Inflammatory macrophage (primary cell): ENCODE data around the gene ZKSCAN5.
"Not testable (repeated sequence)": the region's sequence is repeated elsewhere in the genome, so short reads cannot be mapped to it uniquely, and the experiment has no call there.

ENCODE experiments used
- DNase-seq, 2 donors: peaks; one replicate each; pipeline ENCODE4 v3.0.0-alpha.2; 2020 to 2022

The ZKSCAN5 gene

GRCh38 chr7:99554939-99555338, 50.5 kb downstream of the ZKSCAN5 start:
- peak in 1 of 2 donors; percentile 54 for DNase-seq

- DNase-seq, result no peak
Observed at GRCh38 chr7:99557196-99557607, 52.7 kb downstream of the ZKSCAN5 start.

GRCh38 chr7:99557940-99558305, 53.5 kb downstream of the ZKSCAN5 start:
- DNase-seq, result no peak

- DNase-seq, result peak; percentile 84 to 89
Observed at GRCh38 chr7:99558306-99559174, 54.1 kb downstream of the ZKSCAN5 start, which contains the start of gene ZNF655. TSS of gene ZNF655 (plus strand) at chr7:99558642. CDS start at chr7:99560560, 1,918 bp downstream.

GRCh38 chr7:99559175-99559915, 54.9 kb downstream of the ZKSCAN5 start:
- DNase-seq, result no peak

- DNase-seq, result no peak
Observed at GRCh38 chr7:99560834-99561736, 56.6 kb downstream of the ZKSCAN5 start.

GRCh38 chr7:99561737-99562051, 57.2 kb downstream of the ZKSCAN5 start:
- no peak for DNase-seq

- DNase-seq, result no peak
Observed at GRCh38 chr7:99562114-99562784, 57.8 kb downstream of the ZKSCAN5 start.

- DNase-seq, result peak; percentile 74 to 90
Observed at GRCh38 chr7:99562832-99563231, 58.4 kb downstream of the ZKSCAN5 start.

- no peak for DNase-seq
Observed at GRCh38 chr7:99563650-99564049, 59.2 kb downstream of the ZKSCAN5 start.

GRCh38 chr7:99568770-99569169, 64.3 kb downstream of the ZKSCAN5 start:
- DNase-seq, result not testable (repeated sequence)

GRCh38 chr7:99571768-99572167, 67.3 kb downstream of the ZKSCAN5 start:
- no peak for DNase-seq

GRCh38 chr7:99573257-99573656, 68.8 kb downstream of the ZKSCAN5 start:
- DNase-seq, result no peak

- DNase-seq, result no peak
Observed at GRCh38 chr7:99576251-99576650, 71.8 kb downstream of the ZKSCAN5 start.

- no peak for DNase-seq
Observed at GRCh38 chr7:99579281-99579955, 75.0 kb downstream of the ZKSCAN5 start.

- no peak for DNase-seq
Observed at GRCh38 chr7:99579956-99580777, 75.7 kb downstream of the ZKSCAN5 start.

GRCh38 chr7:99580778-99581332, 76.4 kb downstream of the ZKSCAN5 start:
- DNase-seq, result not testable (repeated sequence)
